NB4 (cell line): ENCODE measurements around the gene FRMD4B.

ENCODE experiments used
- DNase-seq: peaks from one replicate; pipeline ENCODE4 v3.0.0; 2010; ENCODE audit warnings: low read depth
- H3K4me3 ChIP-seq: one replicate; pipeline ENCODE4 v1.5.1; 2011; ENCODE audit warnings: mild to moderate bottlenecking, low read depth, low read length, moderate library complexity
- CTCF ChIP-seq: IDR thresholded peaks from one replicate; pipeline ENCODE4 v1.5.1; 2012; ENCODE audit warnings: low read depth, low read length
- MAX ChIP-seq: IDR thresholded peaks from 2 replicates; pipeline ENCODE4 v1.6.1; 2011; ENCODE audit warnings: low read depth, low read length
- MYC ChIP-seq: IDR thresholded peaks from 2 replicates; pipeline ENCODE4 v1.6.1; 2011; ENCODE audit warnings: low read depth, low read length
- POLR2A ChIP-seq: IDR thresholded peaks from 2 replicates; pipeline ENCODE4 v1.6.1; 2011; ENCODE audit warnings: mild to moderate bottlenecking; ENCODE audit not compliant: insufficient read length; ENCODE audit errors: extremely low read depth

The FRMD4B gene

GRCh38 chr3:69181592-69182211 lies 204.2 kb downstream of the FRMD4B start:
- TF ChIP-seq MYC = no peak
- TF ChIP-seq CTCF = no peak
- TF ChIP-seq POLR2A = no peak
- no peak for DNase-seq
- H3K4me3 ChIP-seq = no peak overlapping the region

GRCh38 chr3:69180869-69181591 lies 204.9 kb downstream of the FRMD4B start:
- DNase-seq = no peak
- TF ChIP-seq MAX (no peak), CTCF (no peak), POLR2A (no peak), MYC (no peak)

GRCh38 chr3:69179740-69180372 lies 206.0 kb downstream of the FRMD4B start:
- no peak for TF ChIP-seq CTCF
- TF ChIP-seq MAX = no peak
- no peak for TF ChIP-seq POLR2A
- TF ChIP-seq MYC = no peak
- no peak overlapping the region for H3K4me3 ChIP-seq
- no peak for DNase-seq

More at GRCh38 chr3:69180869-69181591, 204.9 kb downstream of the FRMD4B start:
- no peak overlapping the region for H3K4me3 ChIP-seq

GRCh38 chr3:69178838-69179739 lies 206.8 kb downstream of the FRMD4B start:
- DNase-seq = no peak
- TF ChIP-seq MYC (no peak), MAX (no peak), POLR2A (no peak), CTCF (no peak)
- H3K4me3 ChIP-seq = no peak overlapping the region

- no peak overlapping the region for H3K4me3 ChIP-seq
- no peak for TF ChIP-seq POLR2A
- DNase-seq = no peak
Observed at GRCh38 chr3:69178082-69178481, 207.8 kb downstream of the FRMD4B start.

GRCh38 chr3:69174871-69175737 lies 210.8 kb downstream of the FRMD4B start:
- no peak for TF ChIP-seq POLR2A
- no peak for TF ChIP-seq CTCF
- TF ChIP-seq MYC = no peak
- no peak for TF ChIP-seq MAX
- no peak overlapping the region for H3K4me3 ChIP-seq
- no peak for DNase-seq
